Fibroblast of gingiva (primary cell): ENCODE measurements around the gene NKD1.

ENCODE experiments used
- DNase-seq: peaks from one replicate; pipeline ENCODE4 v3.0.0-alpha.2; 2011; ENCODE audit warnings: low read depth

Gene NKD1

GRCh38 chr16:50537533-50538290 lies 10.5 kb upstream of the NKD1 start:
- DNase-seq, result no peak

- no peak for DNase-seq
Observed at GRCh38 chr16:50538411-50539052, 9.7 kb upstream of the NKD1 start.

GRCh38 chr16:50539053-50539695 lies 9.0 kb upstream of the NKD1 start:
- DNase-seq, result no peak

GRCh38 chr16:50539822-50540710 lies 8.1 kb upstream of the NKD1 start:
- no peak for DNase-seq

GRCh38 chr16:50540711-50541007 lies 7.5 kb upstream of the NKD1 start:
- no peak for DNase-seq

- DNase-seq, result no peak
Observed at GRCh38 chr16:50542703-50543102, 5.5 kb upstream of the NKD1 start.

GRCh38 chr16:50546125-50546524 lies 2.1 kb upstream of the NKD1 start:
- no peak for DNase-seq

GRCh38 chr16:50547340-50548124 lies 664 bp upstream of the NKD1 start:
- no peak for DNase-seq

- DNase-seq, result no peak
Observed at GRCh38 chr16:50548909-50549560, 839 bp downstream of the NKD1 start.

GRCh38 chr16:50549561-50549915 lies 1.3 kb downstream of the NKD1 start:
- no peak for DNase-seq

- DNase-seq, result no peak
Observed at GRCh38 chr16:50550035-50550434, 1.8 kb downstream of the NKD1 start.

- no peak for DNase-seq
Observed at GRCh38 chr16:50550866-50551641, 2.9 kb downstream of the NKD1 start.

GRCh38 chr16:50552476-50553101 lies 4.4 kb downstream of the NKD1 start:
- DNase-seq, result no peak

GRCh38 chr16:50553182-50553710 lies 5.0 kb downstream of the NKD1 start:
- DNase-seq, result no peak

GRCh38 chr16:50553731-50554360 lies 5.7 kb downstream of the NKD1 start:
- no peak for DNase-seq

- DNase-seq, result no peak
Observed at GRCh38 chr16:50555269-50555875, 7.2 kb downstream of the NKD1 start.

- DNase-seq, result no peak
Observed at GRCh38 chr16:50555952-50556673, 7.9 kb downstream of the NKD1 start.

GRCh38 chr16:50557046-50557445 lies 8.8 kb downstream of the NKD1 start:
- DNase-seq, result no peak
